ENCODE data around the gene NPAS3.

Gene NPAS3

DNA sequence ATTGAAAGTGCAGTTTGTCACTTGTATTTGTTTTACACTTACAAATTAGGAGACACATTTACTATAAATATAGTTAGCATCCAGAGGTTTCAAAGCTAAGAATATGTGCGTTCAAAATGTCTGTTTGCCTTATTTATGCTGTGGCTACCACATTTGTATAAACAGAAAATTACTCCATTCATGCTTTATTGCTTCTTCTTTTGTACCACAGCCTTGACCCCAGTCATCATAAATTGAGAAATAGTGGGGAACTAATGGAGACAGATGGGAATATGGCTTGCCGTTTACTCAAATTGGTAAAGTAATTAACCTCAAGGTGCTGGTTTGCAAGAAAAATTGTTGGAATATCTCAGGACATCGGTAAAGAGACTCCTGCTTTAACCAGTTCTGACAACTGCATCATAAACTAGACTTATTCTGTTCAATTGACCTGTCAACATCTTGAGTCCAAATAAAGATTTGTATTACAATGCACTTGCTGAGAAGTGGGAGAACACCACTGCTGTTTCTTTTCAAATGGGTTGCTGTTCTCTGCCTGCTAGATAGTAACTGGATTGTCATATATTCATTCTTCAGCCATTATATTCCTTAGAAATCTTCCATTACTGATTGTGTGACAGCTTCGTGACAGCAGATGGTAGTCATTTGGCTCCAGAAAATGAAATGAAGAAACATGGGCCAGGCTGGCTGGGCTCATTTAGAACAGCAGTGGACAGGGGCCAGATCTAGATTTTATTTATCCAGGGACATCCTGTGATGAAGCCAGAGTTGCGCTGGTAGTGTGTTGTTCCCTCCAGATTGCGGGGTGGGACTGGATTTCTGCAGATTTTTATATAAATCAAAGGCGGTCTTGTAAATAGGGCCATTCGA lies 657.8 kb downstream of the NPAS3 start:
- no peak for DNase-seq

GRCh38 chr14:33598582-33598981 lies 659.9 kb downstream of the NPAS3 start:
- no peak for DNase-seq

DNA sequence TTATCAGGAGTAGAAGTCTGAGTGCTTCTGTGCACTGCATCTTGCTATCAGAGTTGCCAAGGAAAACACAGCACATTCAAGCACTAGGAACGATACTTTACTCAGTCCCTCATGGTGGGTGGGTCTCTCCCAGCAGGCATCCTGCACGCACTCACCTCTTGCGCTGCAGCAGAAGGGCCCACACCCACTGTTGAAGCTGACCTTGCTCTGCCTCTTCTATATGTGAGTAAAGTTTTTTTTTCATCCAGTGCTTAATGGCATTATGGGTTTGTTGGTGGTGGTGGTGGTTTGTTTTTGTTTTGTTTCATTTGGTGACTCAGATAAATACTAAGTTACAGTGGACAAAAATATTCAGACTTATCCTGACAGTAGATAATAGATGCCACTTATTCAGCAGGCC lies 663.7 kb downstream of the NPAS3 start:
- no peak for DNase-seq

- no peak for DNase-seq
Measured at GRCh38 chr14:33606591-33606990, 667.9 kb downstream of the NPAS3 start.

GRCh38 chr14:33609582-33609981 lies 670.9 kb downstream of the NPAS3 start:
- DNase-seq: no peak

DNA sequence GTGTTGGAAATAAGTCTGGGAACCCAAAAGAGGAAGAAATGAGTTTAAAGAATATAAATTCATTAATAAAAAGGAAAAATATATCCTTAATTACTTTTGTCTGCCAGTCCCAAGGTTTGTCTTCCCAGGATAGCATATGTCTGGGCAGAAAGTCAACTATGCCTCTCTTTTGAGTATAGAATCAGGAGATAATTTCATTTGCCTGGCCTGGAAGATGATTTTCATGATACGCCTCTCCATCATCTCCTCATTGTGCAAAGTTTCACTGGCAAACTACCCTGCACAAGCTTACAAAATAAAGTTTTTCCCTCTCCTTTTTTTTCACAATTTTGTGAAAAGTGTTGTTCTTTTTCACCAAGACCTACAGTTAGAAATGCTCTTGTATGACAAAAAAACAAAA lies 671.4 kb downstream of the NPAS3 start:
- DNase-seq: no peak

- no peak for DNase-seq
Measured at GRCh38 chr14:33611405-33612196, 672.9 kb downstream of the NPAS3 start.

DNA sequence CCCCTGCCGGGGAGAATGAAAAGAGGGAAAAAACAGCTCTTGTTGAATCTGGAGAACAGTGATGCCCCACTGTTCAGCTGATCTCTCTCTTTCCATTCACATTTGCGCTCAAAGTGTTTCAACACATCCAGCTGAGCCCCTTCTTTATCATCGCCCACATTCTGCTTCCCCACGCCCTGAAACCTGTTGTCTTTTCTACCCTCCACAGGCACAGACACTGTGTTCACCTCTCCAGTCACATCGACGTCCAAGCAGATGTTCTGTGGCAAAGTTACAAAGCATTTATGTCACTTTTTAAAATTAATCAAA lies 673.5 kb downstream of the NPAS3 start:
- no peak for DNase-seq

GRCh38 chr14:33617154-33617553 lies 678.5 kb downstream of the NPAS3 start:
- DNase-seq: no peak

DNA sequence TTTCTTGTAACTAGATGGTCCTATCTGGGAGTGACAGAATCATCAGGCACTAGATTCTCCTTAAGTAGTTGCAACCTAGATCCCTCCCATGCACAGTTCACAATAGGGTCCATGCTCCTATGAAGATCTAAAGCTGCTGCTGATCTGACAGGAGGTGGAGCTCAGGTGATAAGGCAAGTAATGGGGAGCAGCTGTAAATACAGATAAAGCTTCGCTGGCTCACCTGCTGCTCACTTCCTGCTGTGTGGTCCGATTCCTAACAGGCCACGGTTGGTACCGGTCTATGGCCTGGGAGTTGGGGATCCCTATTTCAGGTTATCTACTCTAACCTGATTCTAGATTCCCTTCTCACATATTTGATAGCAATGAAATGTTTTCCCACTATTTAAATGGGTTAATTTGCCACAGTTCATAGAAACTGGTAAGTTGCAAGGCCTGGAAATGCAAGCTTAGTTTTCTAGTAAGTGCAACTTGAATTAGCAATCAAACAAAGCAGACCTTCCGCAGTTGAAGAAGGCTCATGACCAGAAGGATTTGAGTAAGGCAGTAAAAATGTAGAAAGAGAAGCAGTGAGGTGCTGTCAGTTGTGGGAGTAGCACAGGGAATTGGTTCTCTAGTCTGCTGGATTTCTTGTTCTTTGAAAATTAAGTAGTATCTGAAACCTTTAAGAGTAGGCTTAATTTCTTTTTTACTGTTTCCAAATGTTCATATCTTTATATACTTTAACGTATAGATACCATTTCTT lies 679.9 kb downstream of the NPAS3 start:
- DNase-seq: no peak

GRCh38 chr14:33622496-33622895 lies 683.8 kb downstream of the NPAS3 start:
- no peak for DNase-seq

DNA sequence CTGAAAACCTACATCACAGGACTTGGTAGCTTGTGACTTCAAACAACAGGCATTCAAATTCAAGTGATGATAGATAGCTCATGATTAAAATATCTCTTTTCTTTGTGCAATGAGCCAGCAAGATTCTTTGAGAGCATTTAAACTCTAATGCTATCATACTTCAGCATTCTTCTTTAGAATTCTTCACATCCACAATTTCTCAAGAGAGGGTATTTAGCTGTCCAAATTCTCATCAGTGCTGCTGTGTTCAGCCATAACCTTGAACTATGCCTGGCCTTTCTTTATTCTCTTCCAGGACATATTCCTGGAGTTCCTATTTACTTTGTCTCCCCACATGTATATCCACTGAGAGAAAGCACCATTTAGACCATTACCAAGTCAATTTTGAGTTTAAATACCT lies 691.1 kb downstream of the NPAS3 start:
- DNase-seq: no peak

GRCh38 chr14:33631021-33631420 lies 692.3 kb downstream of the NPAS3 start:
- no peak for DNase-seq

DNA sequence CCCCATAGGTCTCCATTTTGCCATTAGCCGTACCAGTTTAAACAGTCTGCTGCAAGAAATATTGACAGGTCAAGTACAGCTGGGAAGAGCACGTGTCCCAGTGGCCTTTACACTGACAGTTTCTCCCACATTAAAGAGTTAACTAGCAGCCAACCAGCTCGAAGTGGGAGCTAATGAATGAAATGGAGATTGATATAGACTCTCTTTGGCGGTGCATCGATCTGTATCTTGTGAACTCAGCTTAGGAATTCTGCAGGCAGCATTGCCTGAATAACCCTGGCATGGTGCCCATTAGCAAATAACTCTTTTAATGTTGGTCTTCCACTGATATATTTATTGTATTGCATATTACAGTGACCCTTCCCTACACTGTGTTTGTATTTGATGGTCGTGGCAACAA lies 692.8 kb downstream of the NPAS3 start:
- DNase-seq: no peak

GRCh38 chr14:33634631-33635030 lies 696.0 kb downstream of the NPAS3 start:
- DNase-seq: no peak

DNA sequence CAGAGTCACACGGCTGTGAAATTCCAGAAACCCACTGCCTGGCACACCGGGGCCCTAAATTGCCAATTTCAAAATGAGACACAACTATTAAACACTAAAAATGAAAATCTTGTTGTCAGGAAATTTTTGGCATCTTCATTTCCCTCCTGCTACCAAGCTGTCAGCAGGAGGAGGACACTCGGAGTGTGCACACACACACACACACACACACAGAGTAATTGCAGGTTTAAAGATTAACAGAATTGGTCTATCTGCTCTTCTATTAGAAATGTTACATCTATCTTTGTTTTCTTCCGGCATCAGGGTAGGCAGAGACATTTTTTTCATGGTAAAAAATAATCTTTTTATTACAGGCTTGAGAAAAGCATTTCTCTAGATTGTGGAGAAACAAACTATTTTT lies 698.0 kb downstream of the NPAS3 start:
- DNase-seq: no peak

DNA sequence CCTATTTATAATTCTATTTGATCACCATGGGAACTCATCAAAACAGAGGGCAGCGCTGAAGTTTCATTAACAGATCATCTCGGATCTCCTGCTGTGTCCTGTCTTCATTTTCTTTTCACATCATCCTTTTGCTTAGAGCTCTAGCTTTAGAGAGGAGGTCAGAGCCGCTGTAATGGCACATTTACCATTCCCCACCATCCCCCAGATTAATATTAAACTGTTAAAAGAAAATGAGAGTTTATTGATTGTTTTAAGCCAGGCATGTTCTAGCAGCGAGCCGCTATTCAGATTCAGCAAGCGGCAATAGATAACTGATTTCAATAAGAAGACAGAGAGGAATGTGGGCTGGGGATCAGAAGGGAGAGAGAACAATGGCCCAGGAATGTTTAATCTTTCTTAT lies 703.4 kb downstream of the NPAS3 start:
- DNase-seq: no peak

DNA sequence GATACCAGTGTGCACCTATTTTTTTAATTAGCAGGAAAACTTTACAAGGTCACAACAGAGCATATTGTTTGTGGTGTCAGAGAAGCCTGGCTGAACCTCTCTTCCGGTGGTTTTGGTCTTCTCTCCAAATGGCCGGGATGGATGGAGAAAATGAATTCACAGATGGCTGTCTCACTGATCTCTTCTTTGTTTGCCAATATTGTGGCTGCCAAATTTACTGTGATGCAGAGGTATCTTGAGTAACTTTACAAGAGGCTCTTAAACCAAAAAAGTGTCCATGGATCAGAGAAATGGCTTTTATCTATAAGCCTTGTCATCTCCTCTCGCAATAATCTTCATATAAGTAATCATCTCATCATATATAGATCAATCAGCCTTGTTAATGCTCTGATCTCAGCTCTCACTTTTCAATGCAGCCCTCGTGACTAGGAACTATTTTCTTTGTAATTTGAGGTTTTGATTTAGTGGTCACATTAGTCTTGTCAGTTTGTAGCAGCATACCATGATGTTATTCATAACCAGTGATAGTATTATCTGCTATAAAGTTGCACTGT lies 704.1 kb downstream of the NPAS3 start:
- no peak for DNase-seq

- no peak for DNase-seq
Measured at GRCh38 chr14:33643426-33644181, 704.9 kb downstream of the NPAS3 start.

DNA sequence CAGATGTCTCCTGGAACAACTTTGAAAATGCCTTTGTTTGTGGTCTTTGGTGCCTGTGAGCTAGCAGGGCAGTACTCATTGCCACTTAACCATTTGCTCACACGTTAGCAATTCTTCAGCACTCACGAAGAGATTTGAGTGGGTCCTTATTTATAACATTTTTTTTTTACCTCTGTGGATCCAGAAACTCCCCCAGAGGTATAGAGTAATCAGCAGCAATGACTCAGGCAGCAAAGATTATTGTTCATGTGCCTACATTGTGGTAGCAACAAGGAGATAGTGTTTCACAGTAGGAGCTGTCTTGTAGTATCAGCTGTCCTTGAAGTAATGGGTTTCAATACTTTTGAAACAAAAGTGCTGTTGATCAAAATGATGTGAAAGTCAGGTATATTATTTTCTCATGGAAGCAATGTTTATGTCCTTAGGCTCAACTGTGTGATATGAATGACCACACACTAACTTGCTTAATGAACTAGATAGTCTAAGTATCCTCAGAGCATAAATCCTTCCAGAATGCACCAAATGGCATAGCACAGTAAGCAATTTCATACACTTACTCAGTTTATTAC lies 708.1 kb downstream of the NPAS3 start:
- no peak for DNase-seq

DNA sequence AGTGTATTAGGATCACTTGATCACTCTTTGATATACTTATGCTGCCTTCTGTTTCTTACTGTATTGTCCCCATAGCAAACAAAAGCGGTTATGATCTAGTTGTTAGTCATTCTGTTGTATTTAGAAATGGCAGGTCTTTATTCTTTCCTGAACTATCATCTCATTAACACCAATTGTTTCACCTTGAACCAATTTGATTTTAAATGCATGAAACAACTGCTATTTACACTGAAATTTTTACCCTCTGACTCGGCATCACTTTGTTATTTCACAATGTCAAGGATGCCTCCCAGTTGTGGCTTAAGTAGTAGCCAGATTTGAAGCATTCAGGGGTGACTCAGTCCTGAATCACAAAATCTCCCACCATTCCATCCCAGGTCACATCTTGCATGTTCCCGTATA lies 708.7 kb downstream of the NPAS3 start:
- no peak for DNase-seq

- DNase-seq: no peak
Measured at GRCh38 chr14:33650430-33650829, 711.8 kb downstream of the NPAS3 start.
